Measurements from ENCODE around the gene KCNK5. TPM values are rescaled to one million over a fixed set of nuclear protein-coding genes. Genes with fewer than 3 reads are reported as not detected.
A peak's percentile ranks its signal among the peaks of the same experiment; 100 is the strongest.

KCNK5 gene
- total and polyA plus RNA-seq, 9 of the 15 experiments (the other 6 are each of a cell fraction or from before 2014, with no cell fraction given), result 1.5 to 45.8 (median 25.8) TPM

GRCh38 chr6:39224523-39225182 lies 4.6 kb downstream of the KCNK5 start (continued):
- TF ChIP-seq PRDM10 (IDR thresholded peaks at IDR 0.05; ENCODE audit: partially characterized antibody) (peak; percentile 32), ZNF277 (CRISPR knock-in tag; IDR thresholded peaks at IDR 0.05; ENCODE audit: borderline replicate concordance) (no peak), TFAP4 (CRISPR knock-in tag; IDR thresholded peaks at IDR 0.05; ENCODE audit: borderline replicate concordance) (0 out of 2 replicates have a peak, but pooled peaks have one; percentile 4), CEBPB (tag; IDR thresholded peaks at IDR 0.05) (peak; percentile 54; the same call in 1 of the 2 replicates)
